Activated T-helper 2 cell treated with anti-CD3 and anti-CD28 coated beads, Interferon-gamma antibody, Interleukin-2, Interleukin-4, amounts not matched to agents 10 μg/mL and 5 μg/mL and 100 μg/mL, durations not matched to agents 14 hours and 24 hours and 36 hours (primary cell): ENCODE data around the gene SASH3. TPM values are rescaled to one million over a fixed set of nuclear protein-coding genes. Genes with fewer than 3 reads are reported as not detected.
"Not testable (repeated sequence)": the region's sequence is repeated elsewhere in the genome, so short reads cannot be mapped to it uniquely, and the experiment has no call there.

Experiments used
- DNase-seq: peaks from one replicate; pipeline ENCODE4 v3.0.0; 2021; ENCODE audit warnings: low spot score
- H3K27ac Mint-ChIP-seq: one replicate; pipeline ENCODE4 v1.8.0; 2021; ENCODE audit warnings: mixed read lengths
- H3K27me3 Mint-ChIP-seq: one replicate; pipeline ENCODE4 v1.8.0; 2021; ENCODE audit warnings: low read depth, mixed read lengths
- H3K36me3 Mint-ChIP-seq: one replicate; pipeline ENCODE4 v1.8.0; 2021; ENCODE audit warnings: low read depth, mixed read lengths
- H3K4me1 Mint-ChIP-seq: one replicate; pipeline ENCODE4 v1.8.0; 2021; ENCODE audit warnings: low read depth, mixed read lengths
- H3K4me3 Mint-ChIP-seq: one replicate; pipeline ENCODE4 v1.8.0; 2021; ENCODE audit warnings: low read depth, mild to moderate bottlenecking, moderate library complexity, mixed read lengths
- H3K9me3 Mint-ChIP-seq: one replicate; pipeline ENCODE4 v1.8.0; 2021; ENCODE audit warnings: mixed read lengths
- intact Hi-C: fragments of 100-400 bp; cut with micrococcal nuclease; formaldehyde crosslinking; loops from one replicate; pipeline ENCODE4 v1.15.1; 2023
- total RNA-seq: library from RNA; stranded (reverse); gene quantifications from 2 replicates; pipeline ENCODE4 v1.2.3, GENCODE V29; 2022

The SASH3 gene
- total RNA-seq, result 89.8 and 102 TPM in 2 replicates

- DNase-seq, result peak; percentile 61
- peak within 1 kb of the TSS; percentile 82 for H3K4me3 Mint-ChIP-seq
- H3K27me3 Mint-ChIP-seq, result no peaks in the 10 kb centered on the region
- H3K9me3 Mint-ChIP-seq, result no peaks in the 10 kb centered on the region
- peaks cover 57% of the 10 kb centered on the region for H3K4me1 Mint-ChIP-seq
- H3K27ac Mint-ChIP-seq, result peak within 1 kb of the TSS; percentile 88
- H3K36me3 Mint-ChIP-seq, result peaks cover 39% of the 10 kb centered on the region
- intact Hi-C loops, result loop anchor here (2.0 to 5.0 kb wide), 4 partner anchors 21 to 305 kb away; partner anchors contain the start of genes UTP14A and ZDHHC9
Observed at GRCh38 chrX:129779747-129780146, at the start of gene SASH3. Gene SASH3, plus strand, starts transcription at chrX:129779949. Its CDS starts 149 bp downstream, at chrX:129780098.

GRCh38 chrX:129731228-129731627 is 48.5 kb upstream of the SASH3 start:
- Mint-ChIP-seq H3K27ac (peak overlapping the region; percentile 34), H3K27me3 (no peaks in the 10 kb centered on the region), H3K36me3 (peaks cover 5% of the 10 kb centered on the region), H3K4me3 (no peak overlapping the region), H3K4me1 (peaks cover 28% of the 10 kb centered on the region), H3K9me3 (no peaks in the 10 kb centered on the region)
- intact Hi-C loops, result no loop called here
- no peak for DNase-seq

- no peak for DNase-seq
- Mint-ChIP-seq H3K27me3 (no peaks in the 10 kb centered on the region), H3K36me3 (peaks cover 5% of the 10 kb centered on the region), H3K4me1 (peaks cover 32% of the 10 kb centered on the region), H3K9me3 (no peaks in the 10 kb centered on the region), H3K27ac (no peak overlapping the region), H3K4me3 (no peak overlapping the region)
- intact Hi-C loops, result no loop called here
Observed at GRCh38 chrX:129732857-129733256, 46.9 kb upstream of the SASH3 start.

- no peak for DNase-seq
- H3K27ac Mint-ChIP-seq, result no peak overlapping the region
- H3K4me3 Mint-ChIP-seq, result no peak overlapping the region
- H3K36me3 Mint-ChIP-seq, result peaks cover 5% of the 10 kb centered on the region
- no peaks in the 10 kb centered on the region for H3K9me3 Mint-ChIP-seq
- H3K4me1 Mint-ChIP-seq, result peaks cover 37% of the 10 kb centered on the region
- H3K27me3 Mint-ChIP-seq, result no peaks in the 10 kb centered on the region
- intact Hi-C loops, result no loop called here
Observed at GRCh38 chrX:129733335-129733734, 46.4 kb upstream of the SASH3 start.

GRCh38 chrX:129736491-129736890 is 43.3 kb upstream of the SASH3 start:
- Mint-ChIP-seq H3K4me3 (no peak overlapping the region), H3K9me3 (no peaks in the 10 kb centered on the region), H3K27ac (peak overlapping the region; percentile 55), H3K27me3 (no peaks in the 10 kb centered on the region), H3K4me1 (peaks cover 30% of the 10 kb centered on the region), H3K36me3 (no peaks in the 10 kb centered on the region)
- peak; percentile 26 for DNase-seq
- intact Hi-C loops, result loop anchor here (1.0 to 5.0 kb wide), 3 partner anchors 22 to 59 kb away; no protein-coding TSS in a partner anchor

- no peak for DNase-seq
- no peaks in the 10 kb centered on the region for H3K27me3 Mint-ChIP-seq
- peak overlapping the region; percentile 61 for H3K27ac Mint-ChIP-seq
- H3K4me1 Mint-ChIP-seq, result peaks cover 32% of the 10 kb centered on the region
- H3K4me3 Mint-ChIP-seq, result no peak overlapping the region
- no peaks in the 10 kb centered on the region for H3K36me3 Mint-ChIP-seq
- intact Hi-C loops, result loop anchor here (2.0 to 5.0 kb wide), 2 partner anchors 21 to 61 kb away; no protein-coding TSS in a partner anchor
- no peaks in the 10 kb centered on the region for H3K9me3 Mint-ChIP-seq
Observed at GRCh38 chrX:129737916-129738315, 41.8 kb upstream of the SASH3 start.

GRCh38 chrX:129738466-129739308 is 41.1 kb upstream of the SASH3 start, which contains the start of gene XPNPEP2:
Gene XPNPEP2, plus strand, starts transcription at chrX:129738979. Its CDS starts 235 bp downstream, at chrX:129739214.
- Mint-ChIP-seq H3K4me1 (peaks cover 36% of the 10 kb centered on the region), H3K4me3 (no peak within 1 kb of the TSS)

GRCh38 chrX:129739578-129739977 is 40.2 kb upstream of the SASH3 start:
- Mint-ChIP-seq H3K4me1 (peaks cover 40% of the 10 kb centered on the region), H3K27ac (no peak overlapping the region), H3K9me3 (no peaks in the 10 kb centered on the region), H3K27me3 (no peaks in the 10 kb centered on the region), H3K4me3 (no peak overlapping the region), H3K36me3 (no peaks in the 10 kb centered on the region)
- DNase-seq, result no peak
- intact Hi-C loops, result loop anchor here (5.0 kb wide), 1 partner anchor 62 kb away; no protein-coding TSS in a partner anchor

More at GRCh38 chrX:129738466-129739308, 41.1 kb upstream of the SASH3 start, which contains the start of gene XPNPEP2:
- Mint-ChIP-seq H3K27me3 (no peaks in the 10 kb centered on the region), H3K9me3 (no peaks in the 10 kb centered on the region), H3K27ac (peak within 1 kb of the TSS; percentile 61), H3K36me3 (no peaks in the 10 kb centered on the region)
- no peak for DNase-seq
- intact Hi-C loops, result loop anchor here (5.0 kb wide), 1 partner anchor 61 kb away; no protein-coding TSS in a partner anchor

GRCh38 chrX:129741880-129742758 is 37.6 kb upstream of the SASH3 start:
- H3K4me3 Mint-ChIP-seq, result no peak overlapping the region
- no peaks in the 10 kb centered on the region for H3K9me3 Mint-ChIP-seq
- H3K27me3 Mint-ChIP-seq, result no peaks in the 10 kb centered on the region
- intact Hi-C loops, result no loop called here
- H3K4me1 Mint-ChIP-seq, result peaks cover 41% of the 10 kb centered on the region
- H3K27ac Mint-ChIP-seq, result peak overlapping the region; percentile 69
- no peak for DNase-seq
- H3K36me3 Mint-ChIP-seq, result no peaks in the 10 kb centered on the region

- H3K9me3 Mint-ChIP-seq, DNase-seq, H3K27me3 Mint-ChIP-seq, H3K4me3 Mint-ChIP-seq, H3K36me3 Mint-ChIP-seq, intact Hi-C loops: not testable (repeated sequence)
- H3K4me1 Mint-ChIP-seq, result peaks cover 37% of the 10 kb centered on the region
- peak overlapping the region; percentile 66 for H3K27ac Mint-ChIP-seq
Observed at GRCh38 chrX:129742759-129743152, 37.0 kb upstream of the SASH3 start.

- no peak for DNase-seq
- Mint-ChIP-seq H3K4me3 (no peak overlapping the region), H3K27ac (no peak overlapping the region), H3K4me1 (peaks cover 31% of the 10 kb centered on the region), H3K36me3 (no peaks in the 10 kb centered on the region), H3K27me3 (peaks cover 2% of the 10 kb centered on the region), H3K9me3 (no peaks in the 10 kb centered on the region)
- intact Hi-C loops, result no loop called here
Observed at GRCh38 chrX:129743821-129744220, 35.9 kb upstream of the SASH3 start.

- peak; percentile 18 for DNase-seq
- Mint-ChIP-seq H3K9me3 (no peaks in the 10 kb centered on the region), H3K27me3 (peaks cover 2% of the 10 kb centered on the region), H3K4me3 (no peak overlapping the region), H3K27ac (peak overlapping the region; percentile 28), H3K36me3 (no peaks in the 10 kb centered on the region), H3K4me1 (peaks cover 31% of the 10 kb centered on the region)
- intact Hi-C loops, result no loop called here
Observed at GRCh38 chrX:129744861-129745321, 34.9 kb upstream of the SASH3 start.
